NCI-H2107 treated with DMSO at 0.1 percent for 48 hours (cell line): ENCODE data around the gene MAP2K5.

Source experiments
- DNase-seq: peaks from one replicate; lab custom pipeline; 2025; ENCODE audit not compliant: unreplicated experiment; lab: John Stamatoyannopoulos, UW

The MAP2K5 gene

GRCh38 chr15:67746450-67746849 lies 203.9 kb downstream of the MAP2K5 start:
- no peak for DNase-seq

- no peak for DNase-seq
These were observed 205.4 kb downstream of the MAP2K5 start for GRCh38 chr15:67747921-67748320.

GRCh38 chr15:67750371-67750770 lies 207.9 kb downstream of the MAP2K5 start:
- DNase-seq, result no peak

GRCh38 chr15:67753891-67754290 lies 211.4 kb downstream of the MAP2K5 start:
- no peak for DNase-seq

GRCh38 chr15:67755264-67755663 lies 212.8 kb downstream of the MAP2K5 start:
- DNase-seq, result no peak

GRCh38 chr15:67755936-67756335 lies 213.4 kb downstream of the MAP2K5 start:
- no peak for DNase-seq

- no peak for DNase-seq
These were observed 216.3 kb downstream of the MAP2K5 start for GRCh38 chr15:67758619-67759300.

- no peak for DNase-seq
These were observed 218.4 kb downstream of the MAP2K5 start for GRCh38 chr15:67760901-67761300.

GRCh38 chr15:67761343-67761742 lies 218.8 kb downstream of the MAP2K5 start:
- DNase-seq, result no peak

- DNase-seq, result no peak
These were observed 220.3 kb downstream of the MAP2K5 start for GRCh38 chr15:67762610-67763368.

- no peak for DNase-seq
These were observed 223.2 kb downstream of the MAP2K5 start for GRCh38 chr15:67765701-67766100.

- DNase-seq, result no peak
These were observed 224.5 kb downstream of the MAP2K5 start for GRCh38 chr15:67766968-67767367.

- DNase-seq, result no peak
These were observed 225.9 kb downstream of the MAP2K5 start for GRCh38 chr15:67768313-67768977.

- no peak for DNase-seq
These were observed 227.2 kb downstream of the MAP2K5 start for GRCh38 chr15:67769497-67770357.

GRCh38 chr15:67770358-67770628 lies 227.8 kb downstream of the MAP2K5 start:
- no peak for DNase-seq

GRCh38 chr15:67771189-67771800 lies 228.8 kb downstream of the MAP2K5 start:
- DNase-seq, result no peak

- no peak for DNase-seq
These were observed 232.1 kb downstream of the MAP2K5 start for GRCh38 chr15:67774626-67775025.

- no peak for DNase-seq
These were observed 232.7 kb downstream of the MAP2K5 start for GRCh38 chr15:67775250-67775649.

- no peak for DNase-seq
These were observed 233.5 kb downstream of the MAP2K5 start for GRCh38 chr15:67775998-67776397.

- no peak for DNase-seq
These were observed 234.1 kb downstream of the MAP2K5 start for GRCh38 chr15:67776600-67776999.

GRCh38 chr15:67777071-67777470 lies 234.6 kb downstream of the MAP2K5 start:
- DNase-seq, result no peak
